SH-SY5Y (cell line): ENCODE results near the gene RFWD3.

Experiments used
- GATA2 ChIP-seq: IDR thresholded peaks from 2 replicates; pipeline ENCODE4 v1.6.1; 2011; ENCODE audit warnings: mild to moderate bottlenecking, low read depth, low read length
- GATA3 ChIP-seq: IDR thresholded peaks from 2 replicates; pipeline ENCODE4 v1.6.1; 2011; ENCODE audit warnings: low read depth, mild to moderate bottlenecking, low read length, moderate library complexity

The RFWD3 gene

GRCh38 chr16:74650966-74651567, 15.6 kb downstream of the RFWD3 start:
- no peak for TF ChIP-seq GATA3

GRCh38 chr16:74649839-74650504, 16.7 kb downstream of the RFWD3 start:
- TF ChIP-seq GATA3 (no peak), GATA2 (no peak)

GRCh38 chr16:74641969-74642368, 24.7 kb downstream of the RFWD3 start:
- TF ChIP-seq GATA2 (no peak), GATA3 (no peak)

GRCh38 chr16:74637742-74638453, 28.8 kb downstream of the RFWD3 start:
- TF ChIP-seq GATA2 (no peak), GATA3 (no peak)

GRCh38 chr16:74635303-74635702, 31.4 kb downstream of the RFWD3 start:
- no peak for TF ChIP-seq GATA2
- no peak for TF ChIP-seq GATA3

- no peak for TF ChIP-seq GATA3
- no peak for TF ChIP-seq GATA2
Observed at GRCh38 chr16:74633686-74634085, 33.0 kb downstream of the RFWD3 start.

GRCh38 chr16:74627506-74628220, 39.0 kb downstream of the RFWD3 start:
- TF ChIP-seq GATA3 (no peak), GATA2 (no peak)

GRCh38 chr16:74626741-74627416, 39.8 kb downstream of the RFWD3 start:
- no peak for TF ChIP-seq GATA2
- TF ChIP-seq GATA3 = no peak

GRCh38 chr16:74625500-74626350, 41.0 kb downstream of the RFWD3 start:
- no peak for TF ChIP-seq GATA2
- no peak for TF ChIP-seq GATA3

- TF ChIP-seq GATA3 (no peak), GATA2 (no peak)
Observed at GRCh38 chr16:74623839-74624235, 42.8 kb downstream of the RFWD3 start.

- TF ChIP-seq GATA3 (no peak), GATA2 (no peak)
Observed at GRCh38 chr16:74623214-74623838, 43.4 kb downstream of the RFWD3 start.

GRCh38 chr16:74622005-74622404, 44.7 kb downstream of the RFWD3 start:
- TF ChIP-seq GATA3 (no peak), GATA2 (no peak)
